AG09309 (cell line): ENCODE data around the gene RFXAP.

ENCODE experiments used
- DNase-seq: peaks from one replicate; pipeline ENCODE4 v3.0.0-alpha.2; 2010; ENCODE audit warnings: low read depth
- H3K4me3 ChIP-seq: 2 replicates; pipeline ENCODE4 v1.5.1; 2011; ENCODE audit warnings: mild to moderate bottlenecking, low read depth, low read length, moderate library complexity; ENCODE audit not compliant: control insufficient read depth
- TF ChIP-seq, protein P1 (sequence below): IDR thresholded peaks from 2 replicates; pipeline ENCODE4 v1.5.1; 2011; ENCODE audit warnings: mild to moderate bottlenecking, low read depth, low read length, inconsistent platforms; ENCODE audit not compliant: insufficient read depth, control insufficient read depth; ENCODE audit errors: missing control alignments

Gene RFXAP

DNA sequence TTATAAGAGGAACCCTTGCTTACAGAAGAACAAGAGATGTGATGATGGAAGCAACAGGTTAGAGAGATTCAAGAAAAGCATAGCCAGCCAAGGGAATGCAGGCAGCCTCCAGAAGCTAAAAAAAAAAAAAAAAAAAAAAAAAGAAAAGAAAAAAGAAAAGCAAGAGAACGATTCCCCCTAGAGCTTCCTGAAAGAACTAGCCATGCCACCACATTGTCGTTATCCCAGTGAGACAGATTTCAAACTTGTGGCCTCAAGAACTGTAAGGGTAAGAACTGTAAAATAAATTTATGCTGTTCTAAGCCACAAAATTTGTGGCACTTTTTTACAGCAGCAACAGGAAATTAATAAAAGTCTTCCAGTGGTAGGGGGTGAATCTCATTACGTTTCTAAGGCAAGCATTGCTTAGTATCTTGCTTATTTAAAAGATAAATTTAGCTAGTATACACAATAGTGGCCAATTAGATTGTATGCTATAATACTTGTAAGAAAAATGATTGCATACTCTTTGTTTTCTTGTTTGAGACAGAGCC lies 21.8 kb downstream of the RFXAP start:
- no peak for DNase-seq
- no peak overlapping the region for H3K4me3 ChIP-seq

DNA sequence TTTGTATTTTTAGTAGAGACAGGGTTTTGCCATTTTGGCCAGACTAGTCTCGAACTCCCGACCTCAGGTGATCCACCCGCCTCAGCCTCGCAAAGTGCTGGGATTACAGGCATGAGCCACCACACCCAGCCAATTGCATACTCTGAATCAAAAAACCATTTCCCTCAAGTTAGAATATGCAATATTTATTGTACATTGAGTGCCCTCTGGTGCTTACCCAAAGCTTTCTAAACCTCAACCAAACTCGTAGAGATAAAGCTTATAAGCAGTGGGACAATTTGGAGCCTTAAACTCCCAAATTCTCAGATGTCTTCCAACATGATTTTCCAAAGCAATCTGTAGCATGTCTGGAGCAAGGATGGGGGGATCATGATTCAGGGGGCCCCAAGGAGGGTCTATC lies 22.4 kb downstream of the RFXAP start:
- TF ChIP-seq, protein P1, sequence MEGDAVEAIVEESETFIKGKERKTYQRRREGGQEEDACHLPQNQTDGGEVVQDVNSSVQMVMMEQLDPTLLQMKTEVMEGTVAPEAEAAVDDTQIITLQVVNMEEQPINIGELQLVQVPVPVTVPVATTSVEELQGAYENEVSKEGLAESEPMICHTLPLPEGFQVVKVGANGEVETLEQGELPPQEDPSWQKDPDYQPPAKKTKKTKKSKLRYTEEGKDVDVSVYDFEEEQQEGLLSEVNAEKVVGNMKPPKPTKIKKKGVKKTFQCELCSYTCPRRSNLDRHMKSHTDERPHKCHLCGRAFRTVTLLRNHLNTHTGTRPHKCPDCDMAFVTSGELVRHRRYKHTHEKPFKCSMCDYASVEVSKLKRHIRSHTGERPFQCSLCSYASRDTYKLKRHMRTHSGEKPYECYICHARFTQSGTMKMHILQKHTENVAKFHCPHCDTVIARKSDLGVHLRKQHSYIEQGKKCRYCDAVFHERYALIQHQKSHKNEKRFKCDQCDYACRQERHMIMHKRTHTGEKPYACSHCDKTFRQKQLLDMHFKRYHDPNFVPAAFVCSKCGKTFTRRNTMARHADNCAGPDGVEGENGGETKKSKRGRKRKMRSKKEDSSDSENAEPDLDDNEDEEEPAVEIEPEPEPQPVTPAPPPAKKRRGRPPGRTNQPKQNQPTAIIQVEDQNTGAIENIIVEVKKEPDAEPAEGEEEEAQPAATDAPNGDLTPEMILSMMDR = peak; percentile 14
- DNase-seq = no peak
- H3K4me3 ChIP-seq = no peak overlapping the region

More for the DNA sequence above, 21.8 kb downstream of the RFXAP start:
- TF ChIP-seq, protein P1 = no peak

DNA sequence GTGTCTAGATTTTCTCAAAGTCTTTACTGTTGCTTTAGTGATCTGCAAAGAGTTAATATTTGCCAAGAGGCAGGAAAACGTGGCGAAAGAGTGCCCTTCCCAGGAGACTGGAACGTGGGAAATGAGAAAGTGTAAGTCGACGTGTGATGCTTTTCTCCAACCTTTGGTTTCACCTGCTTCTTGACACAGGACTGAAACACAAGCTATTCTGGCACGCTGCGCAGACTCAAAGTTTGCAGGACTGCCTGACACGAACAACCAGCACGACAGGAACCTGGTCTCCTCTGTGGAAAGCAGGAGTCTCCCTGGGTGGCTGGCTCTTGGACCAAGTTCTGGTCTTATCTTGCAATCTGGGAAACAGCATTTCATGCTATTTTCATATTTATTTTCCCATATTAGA lies 28.6 kb downstream of the RFXAP start:
- no peak for DNase-seq
- TF ChIP-seq, protein P1 = no peak
- no peak overlapping the region for H3K4me3 ChIP-seq

DNA sequence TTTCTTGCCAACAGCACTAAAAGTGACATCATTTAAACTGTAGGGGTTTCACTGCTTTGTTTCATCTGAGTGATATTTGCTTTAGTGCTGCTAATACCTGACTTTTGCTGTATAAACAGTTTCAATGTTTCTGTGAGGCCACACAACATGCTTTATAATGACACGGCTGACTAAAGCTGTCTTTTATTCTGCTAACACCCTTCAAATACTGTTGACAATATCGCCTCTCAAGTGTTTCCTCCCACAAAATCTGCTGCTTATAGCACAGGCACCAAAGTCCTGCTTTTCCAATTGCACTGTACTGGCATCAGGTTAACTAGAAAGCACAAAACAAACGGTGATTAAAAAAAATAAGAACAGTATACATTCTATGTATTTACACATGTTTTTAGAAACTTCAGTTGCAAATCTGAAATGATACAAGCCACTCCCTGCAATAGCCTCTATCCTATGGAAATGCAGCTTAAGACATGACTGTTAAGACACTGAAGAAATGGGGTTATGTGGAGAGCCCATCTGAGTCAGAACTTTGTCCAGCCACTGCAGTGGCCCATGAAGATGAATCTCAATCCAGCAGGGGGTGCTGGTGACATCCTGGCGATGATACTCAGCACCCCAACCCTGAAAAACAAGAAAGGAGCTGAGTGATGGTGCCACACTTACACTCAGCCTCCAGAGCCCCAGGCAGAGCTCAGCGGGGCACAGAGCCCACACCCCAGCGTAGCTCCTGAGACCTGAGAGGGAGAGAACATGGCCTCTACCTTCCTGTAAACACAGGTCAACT lies 29.4 kb downstream of the RFXAP start:
- TF ChIP-seq, protein P1 = peak; percentile 26
- no peak for DNase-seq
- H3K4me3 ChIP-seq = no peak overlapping the region

DNA sequence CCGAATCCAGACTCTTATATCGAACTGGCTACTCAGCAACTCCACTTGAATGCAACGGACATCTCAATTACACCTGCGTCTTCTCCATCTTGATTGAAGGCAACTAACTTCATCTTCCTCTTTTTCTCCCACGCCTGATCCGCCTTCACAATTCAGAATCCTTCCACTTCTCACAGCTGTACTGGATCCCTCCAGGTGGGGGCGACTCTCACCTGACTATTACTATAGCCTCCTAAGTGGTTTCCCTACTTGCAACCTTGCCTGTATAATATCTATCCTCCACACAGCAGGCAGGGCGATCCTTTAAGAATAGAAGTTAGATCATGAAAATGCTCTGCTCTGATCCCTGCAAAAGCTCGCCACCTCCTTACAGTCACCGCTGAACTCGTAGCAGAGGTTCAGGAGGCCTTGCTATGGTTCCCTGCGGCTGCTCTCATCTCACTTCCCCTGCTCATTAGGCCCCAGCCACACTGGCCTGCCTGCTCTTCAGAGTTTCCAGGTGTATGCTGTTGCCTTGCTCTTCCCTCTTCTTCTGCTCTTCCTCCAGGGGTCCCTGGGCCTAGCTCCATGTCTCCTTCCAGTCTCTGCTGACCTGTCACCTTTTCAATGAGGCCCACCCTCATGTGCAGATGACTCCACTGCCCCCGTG lies 31.9 kb downstream of the RFXAP start:
- H3K4me3 ChIP-seq = no peak overlapping the region
- TF ChIP-seq, protein P1 = peak; percentile 21
- no peak for DNase-seq

DNA sequence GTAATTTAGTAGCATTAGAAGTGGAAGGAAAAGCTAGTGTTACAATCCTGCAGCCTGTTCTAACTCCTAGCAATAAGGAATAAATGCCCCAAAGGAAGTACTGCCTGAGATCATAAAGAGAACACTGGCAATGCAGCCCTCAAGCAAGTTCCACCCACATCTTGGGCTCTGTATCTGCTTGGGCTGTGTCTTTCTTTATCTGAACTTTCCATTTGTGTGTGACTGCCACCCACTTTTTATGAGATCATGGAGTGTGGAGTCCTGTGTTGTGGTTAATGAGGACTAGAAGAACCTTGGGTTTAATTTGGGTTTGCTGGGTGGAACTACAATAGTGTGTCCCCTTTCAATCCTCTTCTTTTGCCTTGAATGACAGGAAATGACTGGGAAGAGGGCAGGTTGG lies 38.2 kb downstream of the RFXAP start:
- TF ChIP-seq, protein P1 = no peak
- no peak overlapping the region for H3K4me3 ChIP-seq
- no peak for DNase-seq
